HG03520 (cell line): ENCODE results near the gene SSBP3.
"Not testable (repeated sequence)": the region's sequence is repeated elsewhere in the genome, so short reads cannot be mapped to it uniquely, and the experiment has no call there.

ENCODE experiments used
- ATAC-seq: cut with Tn5 transposase; IDR thresholded peaks from one replicate; pipeline ENCODE4 v1.9.1; 2021; ENCODE audit warnings: mild to moderate bottlenecking, moderate library complexity; ENCODE audit not compliant: unreplicated experiment

The SSBP3 gene

DNA sequence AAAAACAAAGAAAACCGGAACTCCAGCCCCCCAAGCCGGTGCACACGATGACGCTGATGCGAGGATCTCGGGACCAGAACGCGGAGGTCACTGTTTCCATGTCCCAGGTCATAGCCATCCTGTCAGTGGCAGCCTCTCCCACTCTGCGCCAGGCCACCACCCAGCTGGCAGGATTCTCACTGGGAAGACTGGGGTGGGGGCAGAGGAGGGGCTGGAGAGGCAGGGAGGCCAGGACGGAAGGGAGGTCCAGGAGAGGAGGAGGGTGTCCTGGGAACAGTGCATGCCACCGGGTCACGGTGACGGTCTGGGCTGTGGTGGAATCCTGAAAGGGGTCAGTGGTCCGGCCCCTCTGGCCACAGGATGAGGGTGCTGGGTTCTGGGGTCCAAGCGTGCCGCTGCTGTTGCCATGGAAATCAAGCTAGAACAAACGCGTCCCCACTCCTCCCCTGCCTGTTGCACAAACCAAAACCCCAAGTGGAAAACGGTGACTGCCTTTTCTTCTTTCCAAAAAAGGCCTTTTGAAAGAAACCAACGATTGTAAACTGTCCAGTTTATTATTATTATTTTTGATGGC, 180.1 kb downstream of the SSBP3 start:
- no peak for ATAC-seq

GRCh38 chr1:54225378-54225777, 180.8 kb downstream of the SSBP3 start:
- ATAC-seq, result no peak

DNA sequence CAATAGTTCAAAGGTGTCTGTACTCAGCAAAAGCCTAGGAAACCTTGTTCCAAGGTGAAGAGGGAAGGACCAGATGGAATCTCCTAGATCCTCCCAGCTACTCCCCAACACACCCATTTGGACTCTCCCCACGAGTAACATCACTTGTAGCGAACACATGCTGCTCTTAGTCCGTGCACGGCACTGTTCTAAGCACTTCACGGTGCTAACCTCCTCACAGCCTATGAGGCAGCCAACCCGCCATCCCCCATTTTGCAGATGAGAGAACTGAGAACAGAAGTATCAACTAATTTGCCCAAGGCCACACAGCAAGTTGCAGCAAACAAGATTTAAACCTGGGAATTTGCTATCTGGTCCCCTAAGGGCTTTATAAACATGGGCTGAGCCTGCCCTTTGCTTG, 182.0 kb downstream of the SSBP3 start:
- ATAC-seq, result no peak

DNA sequence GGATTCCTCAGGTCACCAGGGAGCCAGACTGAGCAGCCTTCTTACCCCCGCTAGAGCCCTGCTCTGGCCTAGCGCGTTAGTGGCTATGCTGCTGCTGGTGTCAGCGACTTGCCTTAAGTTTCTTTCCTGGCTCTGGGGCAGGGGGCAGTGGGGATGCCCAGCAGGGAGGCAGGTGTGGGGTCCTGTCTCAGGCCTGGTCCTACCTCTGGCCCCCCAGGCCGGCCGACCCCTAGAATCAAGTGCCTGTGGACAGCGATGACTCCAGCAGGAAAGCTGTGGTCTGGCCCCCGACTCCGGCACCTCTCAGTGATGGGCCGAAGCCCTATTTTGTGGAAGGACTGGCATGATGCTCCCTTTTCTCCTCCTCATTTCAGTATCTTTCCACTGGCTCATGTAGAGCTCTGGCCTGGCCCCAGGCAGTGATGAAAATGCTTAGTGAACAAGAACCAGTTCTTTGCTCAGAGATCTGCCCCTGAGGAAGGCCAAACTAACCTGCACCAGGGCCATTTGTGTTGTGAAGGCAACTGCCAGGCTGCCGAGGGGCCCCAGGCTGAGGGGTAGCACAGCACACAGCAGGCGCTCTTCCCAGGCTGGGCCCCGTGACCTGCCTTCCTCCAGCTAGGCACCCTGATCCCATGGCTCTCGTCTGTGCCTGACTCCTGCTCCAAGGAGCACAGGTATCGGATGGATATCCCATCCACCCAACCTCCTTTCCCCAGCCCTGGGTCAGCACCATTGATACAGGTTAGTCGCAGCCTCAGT, 182.6 kb downstream of the SSBP3 start:
- no peak for ATAC-seq

DNA sequence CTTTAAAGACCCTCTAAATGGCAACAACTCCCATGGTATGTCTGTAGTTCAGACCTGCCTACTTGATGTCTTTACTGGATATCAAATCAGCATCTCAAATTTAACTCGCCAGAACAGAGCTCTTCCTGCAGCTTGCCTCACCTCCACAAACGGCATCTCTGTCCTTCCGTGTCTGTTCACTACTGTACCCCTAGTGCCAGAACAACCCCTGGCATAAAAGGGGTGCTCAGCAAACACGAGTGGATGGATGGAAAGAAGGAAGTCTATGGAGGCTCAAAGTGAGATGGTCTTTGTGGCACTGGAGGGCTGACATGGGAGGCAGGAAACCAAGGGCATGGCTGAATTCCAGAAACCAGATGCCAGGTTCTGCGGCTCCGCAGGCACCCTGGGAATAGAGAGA, 183.5 kb downstream of the SSBP3 start:
- ATAC-seq, result no peak

DNA sequence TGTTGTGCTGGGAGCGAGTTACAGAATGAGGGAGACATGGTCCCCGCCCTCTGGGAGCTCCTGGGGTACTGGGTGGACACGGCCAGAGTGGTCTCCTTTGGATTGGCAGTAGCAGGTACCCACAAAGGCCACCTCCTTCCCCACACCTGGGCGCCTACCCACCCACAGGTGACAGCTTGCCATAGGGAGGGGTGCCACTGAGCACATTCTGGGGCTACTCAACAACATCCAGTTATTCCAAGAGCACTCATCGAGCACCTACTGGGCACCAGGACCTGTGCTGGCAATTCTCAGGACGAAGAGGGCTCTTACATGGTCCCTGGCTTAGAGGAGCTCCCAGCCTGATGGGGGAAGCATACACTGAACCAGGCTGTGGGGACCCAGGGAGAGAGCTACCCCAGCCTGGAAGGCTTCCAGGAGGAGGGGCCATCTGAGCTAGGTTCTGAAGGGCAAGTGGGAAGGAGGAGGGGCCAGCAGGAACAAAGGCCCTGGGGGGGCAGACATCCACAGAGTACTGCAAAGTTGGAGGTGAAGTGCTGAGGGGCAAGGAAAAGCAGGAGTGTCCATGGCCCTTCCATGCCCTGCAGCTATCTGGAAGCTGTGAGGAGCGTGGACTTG, 184.2 kb downstream of the SSBP3 start:
- no peak for ATAC-seq

GRCh38 chr1:54221113-54221834, 184.9 kb downstream of the SSBP3 start:
- no peak for ATAC-seq

DNA sequence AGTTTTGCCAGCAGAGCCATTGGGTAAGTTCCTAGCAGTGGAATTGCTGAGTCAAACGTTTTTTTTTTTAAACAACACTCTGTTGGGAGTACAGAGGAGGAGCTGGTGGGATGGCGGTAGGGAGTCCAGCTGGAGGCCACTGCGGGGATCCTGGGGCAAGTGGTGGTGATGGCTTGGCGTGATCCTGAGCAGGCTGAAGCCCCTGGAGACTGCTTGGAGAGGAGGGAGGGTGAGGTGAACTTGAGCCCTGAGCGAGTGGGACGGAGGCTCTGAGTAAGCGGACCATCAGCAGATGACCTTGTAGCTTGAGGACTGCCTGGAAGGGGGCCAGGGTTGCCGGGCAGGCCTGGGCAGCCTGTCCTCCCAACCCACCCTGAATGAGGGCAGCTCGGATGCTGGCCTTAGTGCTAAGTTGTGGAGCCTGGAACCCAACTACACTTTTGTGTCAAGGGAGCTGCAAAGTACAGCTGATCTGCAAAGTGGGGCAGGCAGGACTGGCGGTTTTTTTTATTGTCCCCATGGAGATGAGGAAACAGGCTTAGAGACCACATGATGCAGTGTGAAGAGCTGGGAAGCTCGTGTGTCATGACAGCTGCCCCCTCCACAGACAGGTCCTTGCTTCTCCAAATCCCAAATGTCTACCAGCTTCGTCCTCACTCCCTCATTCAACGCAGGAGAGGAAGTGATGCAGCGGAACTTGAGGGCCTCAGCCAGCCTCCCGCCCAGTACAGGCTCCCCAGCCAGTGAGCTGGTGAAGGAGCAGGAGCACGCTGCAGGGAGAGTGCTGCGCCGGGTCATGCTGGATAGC, 186.0 kb downstream of the SSBP3 start:
- ATAC-seq, result no peak

- ATAC-seq, result no peak
Measured at GRCh38 chr1:54219688-54220003, 186.5 kb downstream of the SSBP3 start.

- ATAC-seq, result no peak
Measured at GRCh38 chr1:54218883-54219687, 187.1 kb downstream of the SSBP3 start.

GRCh38 chr1:54215523-54215922, 190.7 kb downstream of the SSBP3 start:
- no peak for ATAC-seq

- ATAC-seq, result no peak
Measured at GRCh38 chr1:54212872-54213271, 193.3 kb downstream of the SSBP3 start.

GRCh38 chr1:54207896-54208295, 198.3 kb downstream of the SSBP3 start:
- ATAC-seq, result not testable (repeated sequence)

DNA sequence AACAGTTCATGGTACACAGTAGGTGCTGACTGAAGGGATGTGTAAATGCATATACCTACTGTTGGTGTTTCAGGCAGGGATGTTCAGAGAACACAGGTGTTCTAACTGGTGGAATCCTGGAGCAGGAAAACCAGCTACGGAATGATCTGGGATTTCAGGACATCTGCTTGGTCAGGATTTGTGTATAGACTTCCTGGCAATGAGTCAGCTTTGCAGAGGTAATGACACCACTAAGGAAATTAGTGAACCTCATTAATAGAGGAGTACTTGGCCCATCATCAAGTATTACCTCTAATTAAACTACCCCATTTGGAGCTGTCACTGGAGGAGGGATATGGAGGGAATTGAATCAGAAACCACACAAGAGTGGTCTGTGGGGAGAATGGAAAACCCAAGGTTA, 198.9 kb downstream of the SSBP3 start:
- no peak for ATAC-seq

DNA sequence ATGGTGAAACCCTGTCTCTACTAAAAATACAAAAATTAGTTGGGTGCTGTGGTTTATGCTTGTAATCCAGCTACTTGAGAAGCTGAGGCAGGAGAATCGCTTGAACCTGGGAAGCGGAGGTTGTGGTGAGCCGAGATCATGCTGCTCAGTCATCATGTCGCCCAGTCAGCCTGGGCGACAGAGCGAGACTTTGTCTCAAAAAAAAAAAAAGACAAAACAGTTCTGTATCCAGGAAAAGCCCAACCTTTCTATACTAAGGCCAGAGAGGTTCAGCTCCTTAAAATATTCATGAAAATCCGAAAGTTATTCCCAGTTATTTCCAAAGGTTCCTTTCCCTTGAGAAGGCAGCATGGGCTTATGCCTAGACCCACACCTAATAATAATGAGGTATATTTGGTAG, 202.0 kb downstream of the SSBP3 start:
- no peak for ATAC-seq

DNA sequence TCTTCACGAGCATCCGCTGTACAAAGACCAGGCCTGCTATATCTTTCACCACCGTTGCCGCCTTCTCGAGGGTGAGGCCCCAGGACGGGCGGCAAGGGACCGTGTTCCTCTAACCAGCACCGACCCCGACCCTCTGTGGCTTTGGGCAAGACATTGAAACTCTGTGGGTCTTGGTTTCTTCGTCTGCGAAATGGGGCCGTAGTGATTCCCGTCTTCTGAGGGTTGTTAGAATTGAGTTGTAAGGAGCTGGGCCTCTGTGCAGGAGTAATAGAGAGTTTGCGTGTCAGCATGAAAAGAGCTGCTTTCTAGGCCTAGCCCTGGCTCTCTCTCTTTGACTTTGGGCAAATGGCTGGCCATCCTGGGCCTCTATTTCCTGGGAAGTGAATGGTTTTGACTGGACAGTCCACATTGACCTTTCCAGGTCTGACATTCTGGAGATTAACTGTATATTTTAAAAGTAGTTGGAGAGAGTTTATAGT, 205.6 kb downstream of the SSBP3 start:
- peak; percentile 15 for ATAC-seq

- peak; percentile 96 for ATAC-seq
Measured at GRCh38 chr1:54199765-54200518, 206.3 kb downstream of the SSBP3 start, which contains the start of the genes CYB5RL and MRPL37. TSS of gene CYB5RL (minus strand) at chr1:54200030. CDS start at chr1:54195616, 4,414 bp downstream. TSS of gene MRPL37 (plus strand) at chr1:54200167. CDS start at chr1:54200244, 77 bp downstream.

DNA sequence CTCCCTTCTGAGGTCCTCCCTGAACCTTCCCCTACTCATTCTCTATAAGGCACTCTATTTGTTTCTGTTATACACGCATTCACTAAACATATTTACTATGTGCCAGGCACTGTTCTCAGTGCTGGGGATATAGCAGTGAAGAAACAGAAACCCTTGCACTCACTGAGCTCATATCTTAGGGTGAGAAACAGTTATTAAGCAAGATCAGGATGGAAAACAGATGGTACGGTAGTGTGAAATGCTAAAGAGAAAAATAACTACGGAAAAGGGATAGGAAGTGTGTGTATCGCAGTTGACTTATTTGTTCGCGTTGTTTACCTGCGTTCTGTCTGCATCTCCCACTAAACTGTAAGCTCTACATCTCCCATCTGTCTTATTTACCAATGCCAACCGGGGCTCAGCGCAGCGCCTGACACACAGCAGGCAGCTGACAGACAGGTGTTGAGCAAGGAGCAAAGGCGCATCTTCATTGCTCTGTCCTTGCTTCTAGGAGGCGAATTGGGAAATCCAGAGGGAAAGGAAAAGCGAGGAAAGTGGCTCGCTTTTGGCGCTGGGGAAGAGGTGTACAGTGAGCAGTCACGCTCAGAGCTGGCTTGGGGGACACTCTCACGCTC, 206.9 kb downstream of the SSBP3 start:
- ATAC-seq, result no peak

GRCh38 chr1:54193453-54193852, 212.7 kb downstream of the SSBP3 start:
- no peak for ATAC-seq
